ENCODE data around the gene LRCH1. TPM values are rescaled to one million over a fixed set of nuclear protein-coding genes. Genes with fewer than 3 reads are reported as not detected.

The LRCH1 gene
- total and polyA plus RNA-seq, 7 donors: 1.7 to 7.9 (median 4.1) TPM

DNA sequence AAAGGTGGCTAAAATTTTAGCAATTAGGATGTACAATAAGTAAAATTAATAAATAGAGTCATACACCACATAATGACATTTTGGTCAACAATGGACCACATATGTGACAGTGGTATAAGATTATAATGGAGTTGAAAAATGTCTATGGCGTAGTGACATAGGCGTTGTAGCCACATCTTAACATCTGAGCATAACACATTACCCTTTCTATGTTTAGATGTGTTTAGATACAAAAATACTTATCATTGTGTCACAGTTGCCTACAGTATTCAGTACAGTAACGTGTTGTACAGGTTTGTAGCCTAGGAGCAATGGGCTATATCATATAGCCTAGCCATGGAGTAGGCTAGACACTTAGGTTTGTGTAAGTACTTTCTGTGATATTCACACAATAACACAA lies 111.2 kb downstream of the LRCH1 start:
- no peak for ATAC-seq

GRCh38 chr13:46665248-46665632 lies 112.3 kb downstream of the LRCH1 start:
- no peak overlapping the region for H3K27ac ChIP-seq
- H3K36me3 ChIP-seq (ENCODE audit: insufficient read depth in 1 of 2, low read depth in 1 of 2): no peaks in the 10 kb centered on the region
- H3K9me3 ChIP-seq: no peaks in the 10 kb centered on the region
- DNase-seq: no peak
- peaks cover 24% of the 10 kb centered on the region for H3K4me1 ChIP-seq
- no peak overlapping the region for H3K4me3 ChIP-seq
- intact Hi-C loops (cut with DNase I): no loop called here
- TF ChIP-seq CTCF (IDR thresholded peaks at IDR 0.05): no peak
- H3K27me3 ChIP-seq (ENCODE audit: insufficient read depth in 3 of 3, low read length in 2 of 3): no peaks in the 10 kb centered on the region
- no peak for ATAC-seq

More for the DNA sequence above, 111.2 kb downstream of the LRCH1 start:
- WGBS, 3 donors: 96 to 98% (median 98%) methylated on average over 3 of the region's 3 CpGs
- Histone ChIP-seq H3K27me3 (ENCODE audit: insufficient read depth in 3 of 3, low read length in 2 of 3) (no peaks in the 10 kb centered on the region), H3K36me3 (ENCODE audit: insufficient read depth in 1 of 2, low read depth in 1 of 2) (no peaks in the 10 kb centered on the region), H3K27ac (no peak overlapping the region), H3K4me3 (no peak overlapping the region), H3K4me1 (peaks cover 24% of the 10 kb centered on the region), H3K9me3 (no peaks in the 10 kb centered on the region)
- intact Hi-C loops (cut with DNase I): no loop called here
- TF ChIP-seq CTCF (IDR thresholded peaks at IDR 0.05): no peak
- no peak for DNase-seq

GRCh38 chr13:46665633-46666482 lies 112.9 kb downstream of the LRCH1 start:
- peaks cover 24% of the 10 kb centered on the region for H3K4me1 ChIP-seq
- intact Hi-C loops (cut with DNase I): no loop called here
- no peak for TF ChIP-seq CTCF (IDR thresholded peaks at IDR 0.05)
- 40 to 52% (median 47%) methylated on average over 7 of the region's 7 CpGs for WGBS, 3 donors
- no peak overlapping the region for H3K27ac ChIP-seq
- no peak overlapping the region for H3K4me3 ChIP-seq
- ATAC-seq: no peak
- no peaks in the 10 kb centered on the region for H3K9me3 ChIP-seq
- DNase-seq: no peak
- no peaks in the 10 kb centered on the region for H3K36me3 ChIP-seq (ENCODE audit: insufficient read depth in 1 of 2, low read depth in 1 of 2)
- no peaks in the 10 kb centered on the region for H3K27me3 ChIP-seq (ENCODE audit: insufficient read depth in 3 of 3, low read length in 2 of 3)

DNA sequence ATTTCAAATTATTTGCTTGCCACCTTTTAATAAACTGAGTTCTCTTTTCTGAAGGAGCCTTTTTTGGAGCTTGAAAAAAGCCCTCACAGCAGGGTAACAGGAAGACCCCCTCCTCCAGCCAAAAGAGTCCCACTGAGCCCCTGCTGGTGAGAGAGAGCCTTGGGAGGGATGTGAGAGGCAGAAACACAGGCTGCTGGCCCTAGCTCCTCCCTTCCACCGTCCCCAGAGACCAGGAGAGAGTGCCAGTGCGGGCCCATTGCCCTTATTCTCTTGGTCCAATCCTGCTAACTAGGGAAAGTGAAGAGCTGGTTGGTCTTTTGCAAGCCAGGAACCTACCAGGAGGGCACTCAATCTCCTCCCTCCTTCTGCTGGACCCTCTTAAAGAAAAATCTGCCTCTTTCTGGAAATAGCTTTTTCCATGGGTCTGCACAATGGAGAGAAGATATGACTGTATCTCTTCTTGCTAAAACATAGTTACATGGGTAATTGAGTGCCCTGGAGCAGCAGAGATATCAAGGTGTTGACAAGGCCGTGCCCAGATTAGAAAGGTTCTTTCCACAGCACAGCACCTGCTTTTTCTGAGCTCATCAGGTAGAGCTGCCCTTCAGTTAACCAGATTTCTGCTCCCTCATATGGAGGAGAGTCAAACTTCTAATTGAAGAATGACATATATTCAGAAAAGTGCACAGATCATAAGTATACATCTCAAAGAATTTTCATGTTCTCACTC lies 113.9 kb downstream of the LRCH1 start:
- intact Hi-C loops (cut with DNase I): no loop called here
- no peak for ATAC-seq

More for the DNA sequence above, 113.9 kb downstream of the LRCH1 start:
- no peaks in the 10 kb centered on the region for H3K9me3 ChIP-seq
- DNase-seq: no peak
- TF ChIP-seq CTCF (IDR thresholded peaks at IDR 0.05): no peak
- no peak overlapping the region for H3K27ac ChIP-seq
- WGBS, 3 donors: 49 to 72% (median 66%) methylated on average over 3 of the region's 3 CpGs
- peaks cover 24% of the 10 kb centered on the region for H3K4me1 ChIP-seq
- H3K36me3 ChIP-seq (ENCODE audit: insufficient read depth in 1 of 2, low read depth in 1 of 2): no peaks in the 10 kb centered on the region
- H3K4me3 ChIP-seq: no peak overlapping the region
- H3K27me3 ChIP-seq (ENCODE audit: insufficient read depth in 3 of 3, low read length in 2 of 3): no peaks in the 10 kb centered on the region

All from psoas muscle (tissue), 8 donors.